Pancreas (tissue), 10 donors: ENCODE results near the gene NUBPL. TPM values are rescaled to one million over a fixed set of nuclear protein-coding genes. Genes with fewer than 3 reads are reported as not detected.

Experiments used
- ATAC-seq, 4 donors: fragments of 200-7000 bp; cut with Tn5 transposase; one replicate each; pipeline versions ENCODE4 v1.8.0 to v1.9.1; 2020; ENCODE audit warnings: mild to moderate bottlenecking in 4 of 4, moderate library complexity in 4 of 4
- DNase-seq, 6 donors: peaks; one replicate each; pipeline ENCODE4 v3.0.0-alpha.2; 2020
- FAIRE-seq: peaks from 2 replicates; lab custom pipeline; 2012; peaks lifted over from hg19 to GRCh38; lab: Jason Lieb, UNC
- H3K27ac ChIP-seq, 4 donors: fragments of 200-600 bp; sonication (generic); 1 replicate in 3 of 4; 2 replicates in 1 of 4; pipeline versions ENCODE4 v1.5.0 to v1.8.0; 2020
- H3K27me3 ChIP-seq, 4 donors: fragments of 200-600 bp; one replicate each; pipeline ENCODE4 v1.8.0; 2021
- H3K36me3 ChIP-seq, 3 donors: fragments of 200-600 bp; sonication (generic) in 1 of 3; one replicate each; pipeline versions ENCODE4 v1.5.0 to v1.8.0; 2020 to 2021
- H3K4me1 ChIP-seq, 3 donors: fragments of 200-600 bp; one replicate each; pipeline ENCODE4 v1.8.0; 2021
- H3K4me3 ChIP-seq, 4 donors: fragments of 200-600 bp; sonication (generic) in 2 of 4; one replicate each; pipeline versions ENCODE4 v1.5.0 to v1.8.0; 2020 to 2021
- H3K9me3 ChIP-seq, 4 donors: fragments of 200-600 bp; one replicate each; pipeline ENCODE4 v1.8.0; 2021
- WGBS, 2 donors: extraction: QIAGEN DNeasy Blood & Tissue Kit; methylation state at CpG; one replicate each; pipeline ENCODE4 v1.1.7; 2013; 5-methylcytosine and 5-hydroxymethylcytosine counted together
- intact Hi-C, 3 donors: fragments of 100-400 bp; cut with DNase I; formaldehyde crosslinking; loops; one replicate each; pipeline versions ENCODE4 v1.11.1 to v1.14.2; 2022
- polyA plus RNA-seq, 2 donors: library from polyadenylated mRNA; stranded (reverse); fragments of 200-250 nt; gene quantifications; one replicate each; pipeline ENCODE4 v1.2.3, GENCODE V29; 2013
- total RNA-seq, 6 donors: library from RNA; stranded (reverse); fragmentation: NEBNext Ultra II Directional in 4 of 6; extraction: Animal tissue kit (Norgen Biotek cat#: 25700) in 4 of 6; gene quantifications; one replicate each; pipeline versions ENCODE4 v1.2.1 to v1.2.4, GENCODE V29; 2021 to 2023
- TF ChIP-seq, protein P1 (sequence below), 4 donors: fragments of 200-600 bp; sonication (generic) in 3 of 4; IDR thresholded peaks; one replicate each; pipeline versions ENCODE4 v1.5.0 to v1.8.0; 2021; ENCODE audit warnings: antibody characterized with exemption in 4 of 4
- donor health status: healthy with polysubstance abuse.
- donor health status: DM: no; HTN: no; CAD: no; lungs with moderate emphysema.
- donor health status: DM: no; HTN: no; CAD: no.
- donor health status: control.
- donor health status: control.
- donor health status: Bipolar disorder and iron deficiency.
- donor health status: DM: yes; HTN: yes; CAD: no.
- donor health status: DM: no; HTN: no; CAD: no.
- donor health status: DM: no; HTN: no; CAD: no.
- donor health status: DM: yes; HTN: yes; CAD: no.

Gene NUBPL, protein sequence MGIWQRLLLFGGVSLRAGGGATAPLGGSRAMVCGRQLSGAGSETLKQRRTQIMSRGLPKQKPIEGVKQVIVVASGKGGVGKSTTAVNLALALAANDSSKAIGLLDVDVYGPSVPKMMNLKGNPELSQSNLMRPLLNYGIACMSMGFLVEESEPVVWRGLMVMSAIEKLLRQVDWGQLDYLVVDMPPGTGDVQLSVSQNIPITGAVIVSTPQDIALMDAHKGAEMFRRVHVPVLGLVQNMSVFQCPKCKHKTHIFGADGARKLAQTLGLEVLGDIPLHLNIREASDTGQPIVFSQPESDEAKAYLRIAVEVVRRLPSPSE
- total RNA-seq (1 to 10 TPM; 4.3 to 7.0 (median 5.5) TPM), polyA plus RNA-seq (1 to 10 TPM; 2.1 to 3.9 TPM)

DNA sequence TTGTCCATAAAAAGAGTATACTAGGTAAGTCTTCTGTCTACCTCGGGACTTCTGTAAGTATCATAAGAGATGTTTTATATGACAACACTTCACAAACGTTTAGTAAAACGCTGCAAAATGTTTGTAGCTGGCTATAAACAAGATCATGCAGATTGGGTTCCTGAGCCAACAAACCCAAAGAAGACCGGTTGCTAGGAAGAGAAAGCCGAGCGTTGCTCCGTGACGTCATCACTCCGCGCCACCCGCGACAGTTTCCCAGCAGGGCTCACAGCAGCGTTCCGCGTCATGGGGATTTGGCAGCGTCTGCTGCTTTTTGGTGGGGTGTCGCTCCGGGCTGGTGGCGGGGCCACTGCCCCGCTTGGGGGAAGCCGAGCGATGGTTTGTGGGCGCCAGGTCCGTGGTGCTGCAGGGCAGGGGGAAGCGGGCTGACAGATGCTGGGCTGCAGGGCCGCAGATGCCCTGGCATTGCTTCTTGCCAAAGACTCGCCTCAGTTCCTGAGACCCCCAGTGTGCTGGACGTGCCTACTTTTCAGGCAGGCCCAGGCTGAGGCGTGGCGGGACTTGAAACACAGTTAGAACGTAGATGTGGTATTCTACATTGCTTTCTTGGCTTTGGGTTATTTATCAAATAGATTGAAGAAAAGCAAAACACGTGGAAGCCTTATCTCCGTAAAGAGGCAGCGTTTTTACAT lies at the start of gene NUBPL:
TSS of gene NUBPL (plus strand) at position 250 of the 692 bp plus-strand sequence. CDS start at position 286, 36 bp downstream.
- H3K27me3 ChIP-seq = no peaks in the 10 kb centered on the region
- H3K9me3 ChIP-seq = no peaks in the 10 kb centered on the region
- FAIRE-seq = peak; percentile 94
- peak within 1 kb of the TSS; percentile 56 to 86 (median 82) for H3K27ac ChIP-seq
- TF ChIP-seq, protein P1, sequence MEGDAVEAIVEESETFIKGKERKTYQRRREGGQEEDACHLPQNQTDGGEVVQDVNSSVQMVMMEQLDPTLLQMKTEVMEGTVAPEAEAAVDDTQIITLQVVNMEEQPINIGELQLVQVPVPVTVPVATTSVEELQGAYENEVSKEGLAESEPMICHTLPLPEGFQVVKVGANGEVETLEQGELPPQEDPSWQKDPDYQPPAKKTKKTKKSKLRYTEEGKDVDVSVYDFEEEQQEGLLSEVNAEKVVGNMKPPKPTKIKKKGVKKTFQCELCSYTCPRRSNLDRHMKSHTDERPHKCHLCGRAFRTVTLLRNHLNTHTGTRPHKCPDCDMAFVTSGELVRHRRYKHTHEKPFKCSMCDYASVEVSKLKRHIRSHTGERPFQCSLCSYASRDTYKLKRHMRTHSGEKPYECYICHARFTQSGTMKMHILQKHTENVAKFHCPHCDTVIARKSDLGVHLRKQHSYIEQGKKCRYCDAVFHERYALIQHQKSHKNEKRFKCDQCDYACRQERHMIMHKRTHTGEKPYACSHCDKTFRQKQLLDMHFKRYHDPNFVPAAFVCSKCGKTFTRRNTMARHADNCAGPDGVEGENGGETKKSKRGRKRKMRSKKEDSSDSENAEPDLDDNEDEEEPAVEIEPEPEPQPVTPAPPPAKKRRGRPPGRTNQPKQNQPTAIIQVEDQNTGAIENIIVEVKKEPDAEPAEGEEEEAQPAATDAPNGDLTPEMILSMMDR (IDR thresholded peaks at IDR 0.05) = no peak
- peak; percentile 92 to 99 (median 96) for DNase-seq
- H3K4me3 ChIP-seq = peak within 1 kb of the TSS; percentile 58 to 94 (median 79)
- 0% methylated on average over 34 of the region's 34 CpGs for WGBS, 2 donors
- peak; percentile 98 to 100 (median 99) for ATAC-seq
- peaks cover 0 to 2% (median 0%) of the 10 kb centered on the region in 3 donors for H3K4me1 ChIP-seq
- intact Hi-C loops = no loop called here
- no peaks in the 10 kb centered on the region for H3K36me3 ChIP-seq

DNA sequence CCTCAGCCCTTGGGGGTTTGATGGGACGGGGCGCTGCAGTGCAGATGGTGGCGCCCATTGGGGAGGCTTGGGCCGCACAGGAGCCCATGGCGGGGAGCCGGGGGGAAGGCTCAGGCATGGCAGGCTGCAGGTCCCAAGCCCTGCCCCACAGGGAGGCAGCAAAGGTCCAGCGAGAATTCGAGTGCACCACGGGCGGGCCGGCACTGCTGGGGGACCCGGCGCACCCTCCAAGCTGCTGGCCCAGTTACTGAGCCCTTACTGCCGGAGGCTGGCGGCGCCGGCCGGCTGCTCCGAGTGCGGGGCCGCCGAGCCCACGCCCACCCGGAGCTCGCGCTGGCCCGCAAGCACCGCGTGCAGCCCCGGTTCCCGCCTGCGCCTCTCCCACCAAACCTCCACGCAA lies 34.1 kb upstream of the NUBPL start:
- ATAC-seq (no peak), FAIRE-seq (no peak), DNase-seq (peak in 1 of 6 donors; percentile 39)
- no peaks in the 10 kb centered on the region for H3K27me3 ChIP-seq
- H3K4me1 ChIP-seq = no peaks in the 10 kb centered on the region
- intact Hi-C loops = no loop called here
- no peak overlapping the region for H3K4me3 ChIP-seq
- TF ChIP-seq, protein P1 (IDR thresholded peaks at IDR 0.05) = no peak
- H3K36me3 ChIP-seq = no peaks in the 10 kb centered on the region
- H3K27ac ChIP-seq = no peak overlapping the region
- H3K9me3 ChIP-seq = no peaks in the 10 kb centered on the region
- WGBS, 2 donors = 92 to 97% methylated on average over 28 to 33 of the region's 33 CpGs

DNA sequence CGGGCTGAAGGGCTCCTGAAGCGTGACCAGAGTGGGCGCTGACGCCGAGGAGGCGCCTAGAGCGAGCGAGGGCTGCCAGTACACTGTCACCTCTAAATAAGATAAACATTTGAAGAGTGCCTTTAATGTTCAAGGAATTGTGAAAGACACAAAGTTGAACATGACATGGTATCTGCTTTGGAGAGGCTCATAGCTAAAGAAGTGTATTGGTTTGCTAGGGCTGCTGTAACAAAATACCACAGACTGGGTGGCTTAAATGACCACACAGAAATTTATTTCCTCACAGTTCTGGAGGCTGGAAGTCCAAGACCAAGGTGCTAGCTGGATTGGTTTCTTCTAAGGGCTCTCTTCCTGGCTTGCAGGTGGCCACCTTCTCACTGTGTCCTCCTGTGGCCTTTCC lies 33.7 kb upstream of the NUBPL start:
- WGBS, 2 donors = 79 to 86% methylated on average over 8 of the region's 8 CpGs
- Histone ChIP-seq H3K4me1 (no peaks in the 10 kb centered on the region), H3K9me3 (no peaks in the 10 kb centered on the region), H3K4me3 (no peak overlapping the region), H3K36me3 (no peaks in the 10 kb centered on the region), H3K27ac (no peak overlapping the region), H3K27me3 (no peaks in the 10 kb centered on the region)
- intact Hi-C loops = no loop called here
- DNase-seq (no peak), ATAC-seq (no peak), FAIRE-seq (no peak)
- TF ChIP-seq, protein P1 (IDR thresholded peaks at IDR 0.05) = no peak

DNA sequence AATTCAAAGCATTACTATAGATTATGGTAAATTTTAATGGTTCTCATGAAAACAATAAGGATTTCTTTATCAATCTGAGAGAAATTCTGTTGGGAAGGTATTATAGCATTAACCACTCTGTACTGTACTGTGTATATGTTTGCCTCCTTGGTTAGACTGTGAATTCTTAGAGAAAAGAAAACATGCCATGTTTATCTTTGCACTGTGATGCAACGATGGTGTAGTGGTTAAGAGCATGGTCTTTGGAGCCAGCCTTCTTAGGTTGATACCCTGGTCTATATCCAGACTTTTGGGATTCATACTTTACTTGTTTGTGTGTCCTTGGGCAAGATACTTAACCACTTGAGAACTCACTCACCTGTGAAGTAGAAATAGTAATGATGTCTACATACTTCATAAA lies 32.2 kb upstream of the NUBPL start:
- H3K27me3 ChIP-seq = no peaks in the 10 kb centered on the region
- FAIRE-seq (no peak), ATAC-seq (no peak)

More for the DNA sequence above, 32.2 kb upstream of the NUBPL start:
- TF ChIP-seq, protein P1 (IDR thresholded peaks at IDR 0.05) = no peak
- Histone ChIP-seq H3K27ac (no peak overlapping the region), H3K9me3 (no peaks in the 10 kb centered on the region), H3K4me3 (no peak overlapping the region), H3K4me1 (no peaks in the 10 kb centered on the region), H3K36me3 (no peaks in the 10 kb centered on the region)
- DNase-seq = no peak
- intact Hi-C loops = no loop called here
- 29 to 40% methylated on average over 1 of the region's 1 CpG for WGBS, 2 donors
